Measurements from ENCODE around the gene TLR8.

DNA sequence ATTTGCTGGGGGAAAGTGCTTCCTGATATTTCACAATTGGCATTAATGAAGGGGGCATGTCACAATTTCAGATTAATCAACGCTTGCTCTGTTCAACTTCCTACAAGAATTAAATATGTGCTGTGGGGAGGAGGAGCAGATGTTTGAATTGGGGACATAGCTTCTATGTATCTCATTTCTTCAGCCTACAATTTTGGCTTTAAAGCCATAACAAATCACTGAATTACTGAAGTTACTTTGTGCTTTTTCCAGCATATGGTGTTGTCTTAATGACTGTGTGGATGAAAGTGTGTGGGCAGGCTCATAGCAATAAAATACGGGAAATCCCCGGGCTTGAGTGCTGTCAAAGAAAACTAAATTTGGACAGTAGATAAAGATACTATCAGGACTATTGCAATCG lies 38.7 kb upstream of the TLR8 start:
- TF ChIP-seq, protein P1, sequence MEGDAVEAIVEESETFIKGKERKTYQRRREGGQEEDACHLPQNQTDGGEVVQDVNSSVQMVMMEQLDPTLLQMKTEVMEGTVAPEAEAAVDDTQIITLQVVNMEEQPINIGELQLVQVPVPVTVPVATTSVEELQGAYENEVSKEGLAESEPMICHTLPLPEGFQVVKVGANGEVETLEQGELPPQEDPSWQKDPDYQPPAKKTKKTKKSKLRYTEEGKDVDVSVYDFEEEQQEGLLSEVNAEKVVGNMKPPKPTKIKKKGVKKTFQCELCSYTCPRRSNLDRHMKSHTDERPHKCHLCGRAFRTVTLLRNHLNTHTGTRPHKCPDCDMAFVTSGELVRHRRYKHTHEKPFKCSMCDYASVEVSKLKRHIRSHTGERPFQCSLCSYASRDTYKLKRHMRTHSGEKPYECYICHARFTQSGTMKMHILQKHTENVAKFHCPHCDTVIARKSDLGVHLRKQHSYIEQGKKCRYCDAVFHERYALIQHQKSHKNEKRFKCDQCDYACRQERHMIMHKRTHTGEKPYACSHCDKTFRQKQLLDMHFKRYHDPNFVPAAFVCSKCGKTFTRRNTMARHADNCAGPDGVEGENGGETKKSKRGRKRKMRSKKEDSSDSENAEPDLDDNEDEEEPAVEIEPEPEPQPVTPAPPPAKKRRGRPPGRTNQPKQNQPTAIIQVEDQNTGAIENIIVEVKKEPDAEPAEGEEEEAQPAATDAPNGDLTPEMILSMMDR (IDR thresholded peaks at IDR 0.05) = no peak
- TF ChIP-seq POLR2A (IDR thresholded peaks at IDR 0.05) = no peak
